Body of pancreas (tissue), 4 donors: ENCODE results near the gene SUN1. TPM values are rescaled to one million over a fixed set of nuclear protein-coding genes. Genes with fewer than 3 reads are reported as not detected.

Experiments used
- ATAC-seq: fragments of 150-250 bp; one replicate; pipeline ENCODE4 v1.9.1; 2016
- DNase-seq, 4 donors: peaks; one replicate each; pipeline ENCODE4 v3.0.0-alpha.2; 2019
- H3K27ac ChIP-seq, 4 donors: fragments of 200-600 bp; sonication (generic); 1 replicate in 3 of 4; 2 replicates in 1 of 4; pipeline versions ENCODE4 v1.5.1 to v1.6.1; 2016 to 2019; ENCODE audit warnings: mild to moderate bottlenecking in 1 of 4, mixed read lengths in 1 of 4, moderate library complexity in 1 of 4
- H3K27me3 ChIP-seq, 2 donors: fragments of 200-600 bp; sonication (generic); one replicate each; pipeline ENCODE4 v1.6.0; 2016; ENCODE audit warnings: mild to moderate bottlenecking in 1 of 2
- H3K36me3 ChIP-seq, 2 donors: fragments of 200-600 bp; sonication (generic); replicated peaks in 1 of 2; 2 replicates each; pipeline ENCODE4 v1.5.1; 2016; ENCODE audit warnings: low read depth in 2 of 2; ENCODE audit not compliant: insufficient read depth in 1 of 2
- H3K4me1 ChIP-seq: fragments of 200-600 bp; sonication (generic); one replicate; pipeline ENCODE4 v1.6.0; 2016
- H3K4me3 ChIP-seq, 2 donors: fragments of 200-600 bp; sonication (generic); 1 replicate in 1 of 2; 2 replicates in 1 of 2; pipeline ENCODE4 v1.5.1; 2016 to 2019
- H3K9me3 ChIP-seq, 3 donors: fragments of 200-600 bp; sonication (generic); 1 replicate in 2 of 3; 2 replicates in 1 of 3; pipeline ENCODE4 v1.5.1; 2016
- CTCF ChIP-seq, 7 experiments: fragments of 450-650 bp in 4 of 7; fragments of 200-600 bp in 3 of 7; sonication (generic) in 3 of 7; IDR thresholded peaks; one replicate each; pipeline ENCODE4 v1.5.1; 2016 to 2019; ENCODE audit warnings: antibody characterized with exemption in 7 of 7
- POLR2A ChIP-seq, 3 donors: fragments of 450-650 bp; IDR thresholded peaks; one replicate each; pipeline ENCODE4 v1.6.1; 2016; ENCODE audit warnings: antibody characterized with exemption in 3 of 3, mild to moderate bottlenecking in 2 of 3
- WGBS, 2 donors: methylation state at CpG; one replicate each; pipeline ENCODE4 v1.1.5; 2017; 5-methylcytosine and 5-hydroxymethylcytosine counted together
- intact Hi-C: fragments of 100-400 bp; cut with DNase I; formaldehyde crosslinking; loops from one replicate; pipeline ENCODE4 v1.15.1; 2023
- total RNA-seq, 2 donors: library from RNA; depleted of rRNA; stranded (reverse); fragments of >200 nt; gene quantifications; one replicate each; pipeline ENCODE4 v1.1.0, GENCODE V29; 2016

The SUN1 gene
- total RNA-seq, 2 donors from 2014 or later: 75.8 to 122 TPM

- 94% methylated on average over 16 of the region's 16 CpGs; no CpG with 5 or more reads in 1 of the 2 donors for WGBS, 2 donors
- Histone ChIP-seq H3K27me3 (no peaks in the 10 kb centered on the region), H3K36me3 (peaks cover 3 to 21% of the 10 kb centered on the region in 2 donors), H3K4me1 (peaks cover 9% of the 10 kb centered on the region), H3K27ac (no peak overlapping the region), H3K4me3 (no peak overlapping the region), H3K9me3 (no peaks in the 10 kb centered on the region)
- intact Hi-C loops: loop anchor here (5.0 to 10.0 kb wide), 2 partner anchors 67 to 175 kb away; no protein-coding TSS in a partner anchor
- DNase-seq (no peak), ATAC-seq (no peak)
- no peak for TF ChIP-seq CTCF (IDR thresholded peaks at IDR 0.05)
- no peak for TF ChIP-seq POLR2A (IDR thresholded peaks at IDR 0.05)
These were observed 67.5 kb downstream of the SUN1 start for GRCh38 chr7:899806-900205.

GRCh38 chr7:900331-901040 lies 68.2 kb downstream of the SUN1 start:
- no peak for ATAC-seq
- H3K4me1 ChIP-seq: peaks cover 9% of the 10 kb centered on the region
- DNase-seq: no peak
- peak overlapping the region in 2 of 4 donors; percentile 34 for H3K27ac ChIP-seq
- H3K4me3 ChIP-seq: no peak overlapping the region
- TF ChIP-seq CTCF (IDR thresholded peaks at IDR 0.05): no peak
- TF ChIP-seq POLR2A (IDR thresholded peaks at IDR 0.05): no peak
- 76 to 95% methylated on average over 3 to 21 of the region's 26 CpGs for WGBS, 2 donors
- intact Hi-C loops: loop anchor here (5.0 to 10.0 kb wide), 2 partner anchors 67 to 174 kb away; no protein-coding TSS in a partner anchor
- H3K36me3 ChIP-seq: peaks cover 3 to 15% of the 10 kb centered on the region in 2 donors
- no peaks in the 10 kb centered on the region for H3K27me3 ChIP-seq
- no peaks in the 10 kb centered on the region for H3K9me3 ChIP-seq

GRCh38 chr7:901041-901387 lies 68.7 kb downstream of the SUN1 start:
- intact Hi-C loops: loop anchor here (5.0 to 10.0 kb wide), 2 partner anchors 66 to 174 kb away; no protein-coding TSS in a partner anchor
- no peak overlapping the region for H3K4me3 ChIP-seq
- peak overlapping the region in 2 of 4 donors; percentile 34 for H3K27ac ChIP-seq
- peaks cover 3 to 10% of the 10 kb centered on the region in 2 donors for H3K36me3 ChIP-seq
- H3K9me3 ChIP-seq: no peaks in the 10 kb centered on the region
- no peak for DNase-seq
- WGBS, 2 donors: 55% methylated on average over 8 of the region's 8 CpGs; no CpG with 5 or more reads in 1 of the 2 donors
- TF ChIP-seq POLR2A (IDR thresholded peaks at IDR 0.05): no peak
- TF ChIP-seq CTCF (IDR thresholded peaks at IDR 0.05): no peak
- no peak for ATAC-seq
- peaks cover 9% of the 10 kb centered on the region for H3K4me1 ChIP-seq
- H3K27me3 ChIP-seq: no peaks in the 10 kb centered on the region

GRCh38 chr7:901388-902154 lies 69.3 kb downstream of the SUN1 start:
- ATAC-seq (peak; percentile 49), DNase-seq (peak; percentile 64 to 89 (median 82))
- no peaks in the 10 kb centered on the region for H3K27me3 ChIP-seq
- H3K4me1 ChIP-seq: peaks cover 9% of the 10 kb centered on the region
- TF ChIP-seq CTCF (IDR thresholded peaks at IDR 0.05) (no peak), POLR2A (IDR thresholded peaks at IDR 0.05) (no peak)
- 34 to 54% methylated on average over 14 to 22 of the region's 24 CpGs for WGBS, 2 donors
- no peaks in the 10 kb centered on the region for H3K9me3 ChIP-seq
- H3K36me3 ChIP-seq: peaks cover 3 to 5% of the 10 kb centered on the region in 2 donors
- H3K4me3 ChIP-seq: no peak overlapping the region
- peak overlapping the region in 1 of 4 donors; percentile 34 for H3K27ac ChIP-seq
- intact Hi-C loops: loop anchor here (5.0 to 10.0 kb wide), 2 partner anchors 66 to 173 kb away; no protein-coding TSS in a partner anchor
